GM21576 (cell line): ENCODE measurements around the gene BCKDHB.
"Not testable (repeated sequence)": the region's sequence is repeated elsewhere in the genome, so short reads cannot be mapped to it uniquely, and the experiment has no call there.

Experiments
- ATAC-seq: cut with Tn5 transposase; IDR thresholded peaks from one replicate; pipeline ENCODE4 v1.9.1; 2021; ENCODE audit warnings: mild to moderate bottlenecking, moderate library complexity; ENCODE audit not compliant: unreplicated experiment

The BCKDHB gene

GRCh38 chr6:80205404-80205803, 98.9 kb downstream of the BCKDHB start:
- ATAC-seq = no peak

GRCh38 chr6:80206758-80207157, 100.3 kb downstream of the BCKDHB start:
- ATAC-seq = no peak

GRCh38 chr6:80209430-80209829, 103.0 kb downstream of the BCKDHB start:
- no peak for ATAC-seq

- ATAC-seq = no peak
These were observed 104.1 kb downstream of the BCKDHB start for GRCh38 chr6:80210618-80211017.

GRCh38 chr6:80211286-80211685, 104.8 kb downstream of the BCKDHB start:
- ATAC-seq = no peak

- not testable (repeated sequence) for ATAC-seq
These were observed 105.4 kb downstream of the BCKDHB start for GRCh38 chr6:80211890-80212289.

- ATAC-seq = peak; percentile 85
These were observed 108.1 kb downstream of the BCKDHB start for GRCh38 chr6:80214436-80215022.

- ATAC-seq = no peak
These were observed 108.6 kb downstream of the BCKDHB start for GRCh38 chr6:80215063-80215462.

GRCh38 chr6:80217794-80218193, 111.3 kb downstream of the BCKDHB start:
- no peak for ATAC-seq

GRCh38 chr6:80223743-80224212, 117.3 kb downstream of the BCKDHB start:
- ATAC-seq = no peak

- no peak for ATAC-seq
These were observed 119.7 kb downstream of the BCKDHB start for GRCh38 chr6:80226151-80226550.

GRCh38 chr6:80226699-80227098, 120.2 kb downstream of the BCKDHB start:
- ATAC-seq = no peak

GRCh38 chr6:80227545-80228105, 121.2 kb downstream of the BCKDHB start:
- ATAC-seq = no peak

GRCh38 chr6:80233262-80233661, 126.8 kb downstream of the BCKDHB start:
- no peak for ATAC-seq

- ATAC-seq = no peak
These were observed 127.5 kb downstream of the BCKDHB start for GRCh38 chr6:80233958-80234357.

GRCh38 chr6:80234401-80234800, 127.9 kb downstream of the BCKDHB start:
- ATAC-seq = no peak

- no peak for ATAC-seq
These were observed 128.4 kb downstream of the BCKDHB start for GRCh38 chr6:80234908-80235307.

- no peak for ATAC-seq
These were observed 129.2 kb downstream of the BCKDHB start for GRCh38 chr6:80235647-80236046.

- ATAC-seq = not testable (repeated sequence)
These were observed 132.3 kb downstream of the BCKDHB start for GRCh38 chr6:80238754-80239153.

GRCh38 chr6:80245043-80245442, 138.6 kb downstream of the BCKDHB start:
- ATAC-seq = no peak

- no peak for ATAC-seq
These were observed 143.4 kb downstream of the BCKDHB start for GRCh38 chr6:80249897-80250296.

GRCh38 chr6:80250391-80250997, 144.0 kb downstream of the BCKDHB start:
- no peak for ATAC-seq
